ENCODE measurements around the gene KCNIP4. TPM values are rescaled to one million over a fixed set of nuclear protein-coding genes. Genes with fewer than 3 reads are reported as not detected.

KCNIP4 gene
- total and polyA plus RNA-seq, 2 donors (not counting 3 experiments of a cell fraction or from before 2014, with no cell fraction given): not detected

DNA sequence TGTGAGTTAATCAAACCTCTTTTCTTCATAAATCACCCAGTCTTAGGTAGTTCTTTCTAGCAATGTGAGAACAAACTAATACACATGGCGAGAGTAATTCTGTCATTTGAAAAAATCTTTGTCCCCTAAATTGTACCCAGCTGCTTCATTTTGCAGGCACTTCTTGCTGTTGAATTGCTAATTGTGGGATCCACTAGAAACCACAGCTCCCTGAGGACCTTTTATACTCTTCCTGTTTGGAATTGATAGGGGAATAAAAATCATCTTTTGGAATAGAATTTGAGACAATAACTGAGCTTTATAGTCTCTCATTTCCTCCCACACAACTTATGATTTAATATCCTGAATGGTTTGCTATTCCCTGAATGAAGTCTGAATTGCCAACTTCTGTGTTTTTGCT lies 1078.1 kb downstream of the KCNIP4 start:
- no peak overlapping the region for H3K9ac ChIP-seq (replicated peaks; ENCODE audit: extremely low read depth, insufficient read depth, low read length)
- no peak overlapping the region for H3K4me3 ChIP-seq (replicated peaks in 1 of 3; ENCODE audit: insufficient read depth in 1 of 3, low read depth in 1 of 3, low read length in 3 of 3)
- no peak overlapping the region for H3K4me2 ChIP-seq (ENCODE audit: insufficient read depth, low read length)
- no peaks in the 10 kb centered on the region for H3K9me3 ChIP-seq (replicated peaks; ENCODE audit: control insufficient read depth, insufficient read depth, low read length)
- no peak overlapping the region for H3K27ac ChIP-seq (ENCODE audit: insufficient read depth, low read depth, low read length)
- H3K9me1 ChIP-seq (replicated peaks; ENCODE audit: control insufficient read depth, extremely low read depth, insufficient read depth, low read length): no peaks in the 10 kb centered on the region
- POLR2A ChIA-PET: no interaction called here
- no TSS peak for BruUV-seq (replicated peaks)
- dilution Hi-C loops (cut with MboI; ENCODE audit: extremely low pct_ligation_motif_present, low sequenced_read_pairs): no loop called here
- H2AFZ ChIP-seq (ENCODE audit: low read depth, low read length): no peak overlapping the region
- no peaks in the 10 kb centered on the region for H3K79me2 ChIP-seq (ENCODE audit: control insufficient read depth, insufficient read depth, low read length)
- CTCF ChIA-PET: no interaction called here
- no peaks in the 10 kb centered on the region for H3K27me3 ChIP-seq (ENCODE audit: control insufficient read depth in 2 of 2, insufficient read depth in 2 of 2, low read length in 2 of 2)
- intact Hi-C loops (cut with micrococcal nuclease): no loop called here
- H3K4me1 ChIP-seq (ENCODE audit: control insufficient read depth, extremely low read depth, insufficient read depth, low read length): no peaks in the 10 kb centered on the region
- DNase-seq (ENCODE audit: low read depth, low spot score) (no peak), FAIRE-seq (no peak)
- TF ChIP-seq, protein P1, sequence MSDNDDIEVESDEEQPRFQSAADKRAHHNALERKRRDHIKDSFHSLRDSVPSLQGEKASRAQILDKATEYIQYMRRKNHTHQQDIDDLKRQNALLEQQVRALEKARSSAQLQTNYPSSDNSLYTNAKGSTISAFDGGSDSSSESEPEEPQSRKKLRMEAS (IDR thresholded peaks at IDR 0.05; ENCODE audit: insufficient read depth, insufficient read length): no peak
- TF ChIP-seq JUN (IDR thresholded peaks at IDR 0.05; ENCODE audit: borderline replicate concordance, insufficient read depth, insufficient read length, low read depth): no peak
- no peak for TF ChIP-seq FOS (IDR thresholded peaks at IDR 0.05; ENCODE audit: borderline replicate concordance, insufficient read depth, low read length)
- no peak for TF ChIP-seq POLR2A (IDR thresholded peaks at IDR 0.05; ENCODE audit: low read depth, low read length)
- TF ChIP-seq GATA2 (IDR thresholded peaks at IDR 0.05; ENCODE audit: insufficient read depth, insufficient read length, low read depth, low read length): no peak
- no peak for TF ChIP-seq EZH2 (IDR thresholded peaks at IDR 0.05; ENCODE audit: borderline replicate concordance, low read depth, low read length, severe bottlenecking)
- TF ChIP-seq POLR2AphosphoS5 (IDR thresholded peaks at IDR 0.05; ENCODE audit: insufficient read depth, low read depth, low read length): no peak
- no peaks in the 10 kb centered on the region for H4K20me1 ChIP-seq (replicated peaks; ENCODE audit: control insufficient read depth, extremely low read depth, insufficient read depth, low read length)
- no peaks in the 10 kb centered on the region for H3K36me3 ChIP-seq (ENCODE audit: control insufficient read depth in 2 of 2, extremely low read depth in 1 of 2, insufficient read depth in 2 of 2, low read length in 2 of 2)

GRCh38 chr4:20868108-20868507 lies 1080.5 kb downstream of the KCNIP4 start:
- Histone ChIP-seq H3K36me3 (ENCODE audit: control insufficient read depth in 2 of 2, extremely low read depth in 1 of 2, insufficient read depth in 2 of 2, low read length in 2 of 2) (no peaks in the 10 kb centered on the region), H4K20me1 (replicated peaks; ENCODE audit: control insufficient read depth, extremely low read depth, insufficient read depth, low read length) (no peaks in the 10 kb centered on the region), H3K4me1 (ENCODE audit: control insufficient read depth, extremely low read depth, insufficient read depth, low read length) (no peaks in the 10 kb centered on the region), H3K79me2 (ENCODE audit: control insufficient read depth, insufficient read depth, low read length) (no peaks in the 10 kb centered on the region), H2AFZ (ENCODE audit: low read depth, low read length) (no peak overlapping the region), H3K27me3 (ENCODE audit: control insufficient read depth in 2 of 2, insufficient read depth in 2 of 2, low read length in 2 of 2) (no peaks in the 10 kb centered on the region), H3K4me3 (replicated peaks in 1 of 3; ENCODE audit: insufficient read depth in 1 of 3, low read depth in 1 of 3, low read length in 3 of 3) (no peak overlapping the region), H3K27ac (ENCODE audit: insufficient read depth, low read depth, low read length) (no peak overlapping the region), H3K9ac (replicated peaks; ENCODE audit: extremely low read depth, insufficient read depth, low read length) (no peak overlapping the region), H3K9me3 (replicated peaks; ENCODE audit: control insufficient read depth, insufficient read depth, low read length) (no peaks in the 10 kb centered on the region), H3K4me2 (ENCODE audit: insufficient read depth, low read length) (no peak overlapping the region), H3K9me1 (replicated peaks; ENCODE audit: control insufficient read depth, extremely low read depth, insufficient read depth, low read length) (no peaks in the 10 kb centered on the region)
- DNase-seq (ENCODE audit: low read depth, low spot score): no peak
- intact Hi-C loops (cut with micrococcal nuclease) (no loop called here), dilution Hi-C loops (cut with MboI; ENCODE audit: extremely low pct_ligation_motif_present, low sequenced_read_pairs) (no loop called here)
- ChIA-PET POLR2A (no interaction called here), CTCF (interaction anchor here (0.6 kb wide), 1 partner anchor 95 kb away, joined by 3 read pairs; no protein-coding TSS in a partner anchor)
- no TSS peak for BruUV-seq (replicated peaks)
- FAIRE-seq: no peak
- TF ChIP-seq GATA2 (IDR thresholded peaks at IDR 0.05; ENCODE audit: insufficient read depth, insufficient read length, low read depth, low read length) (no peak), MYC (IDR thresholded peaks at IDR 0.05; ENCODE audit: low read depth, low read length) (no peak), EZH2 (IDR thresholded peaks at IDR 0.05; ENCODE audit: borderline replicate concordance, low read depth, low read length, severe bottlenecking) (no peak), POLR2AphosphoS5 (IDR thresholded peaks at IDR 0.05; ENCODE audit: insufficient read depth, low read depth, low read length) (no peak), POLR2A (IDR thresholded peaks at IDR 0.05; ENCODE audit: low read depth, low read length) (no peak), FOS (IDR thresholded peaks at IDR 0.05; ENCODE audit: borderline replicate concordance, insufficient read depth, low read length) (no peak)
- TF ChIP-seq, protein P1 (IDR thresholded peaks at IDR 0.05; ENCODE audit: insufficient read depth, insufficient read length): no peak
- TF ChIP-seq, protein P2, sequence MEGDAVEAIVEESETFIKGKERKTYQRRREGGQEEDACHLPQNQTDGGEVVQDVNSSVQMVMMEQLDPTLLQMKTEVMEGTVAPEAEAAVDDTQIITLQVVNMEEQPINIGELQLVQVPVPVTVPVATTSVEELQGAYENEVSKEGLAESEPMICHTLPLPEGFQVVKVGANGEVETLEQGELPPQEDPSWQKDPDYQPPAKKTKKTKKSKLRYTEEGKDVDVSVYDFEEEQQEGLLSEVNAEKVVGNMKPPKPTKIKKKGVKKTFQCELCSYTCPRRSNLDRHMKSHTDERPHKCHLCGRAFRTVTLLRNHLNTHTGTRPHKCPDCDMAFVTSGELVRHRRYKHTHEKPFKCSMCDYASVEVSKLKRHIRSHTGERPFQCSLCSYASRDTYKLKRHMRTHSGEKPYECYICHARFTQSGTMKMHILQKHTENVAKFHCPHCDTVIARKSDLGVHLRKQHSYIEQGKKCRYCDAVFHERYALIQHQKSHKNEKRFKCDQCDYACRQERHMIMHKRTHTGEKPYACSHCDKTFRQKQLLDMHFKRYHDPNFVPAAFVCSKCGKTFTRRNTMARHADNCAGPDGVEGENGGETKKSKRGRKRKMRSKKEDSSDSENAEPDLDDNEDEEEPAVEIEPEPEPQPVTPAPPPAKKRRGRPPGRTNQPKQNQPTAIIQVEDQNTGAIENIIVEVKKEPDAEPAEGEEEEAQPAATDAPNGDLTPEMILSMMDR (IDR thresholded peaks at IDR 0.05; ENCODE audit: extremely low read depth in 1 of 2, insufficient read depth in 1 of 2, low read depth in 1 of 2, low read length in 2 of 2): no peak

Measured in endothelial cell of umbilical vein (primary cell).